Measurements from ENCODE around the gene NKAIN1. TPM values are rescaled to one million over a fixed set of nuclear protein-coding genes. Genes with fewer than 3 reads are reported as not detected.
"Not testable (repeated sequence)": the region's sequence is repeated elsewhere in the genome, so short reads cannot be mapped to it uniquely, and the experiment has no call there.

NKAIN1 gene
- total RNA-seq (2021): 1.4 and 5.4 TPM in 2 replicates
- percentile 28 among the genes with signal in this experiment for Bru-seq, nascent RNA
- BruChase-seq, experiment 1, labeled RNA remaining after a 2-hour chase: percentile 31 among the genes with signal in this experiment
- percentile 34 among the genes with signal in this experiment for BruChase-seq, experiment 2, labeled RNA remaining after a 6-hour chase
- long read RNA-seq: 0 reads

DNA sequence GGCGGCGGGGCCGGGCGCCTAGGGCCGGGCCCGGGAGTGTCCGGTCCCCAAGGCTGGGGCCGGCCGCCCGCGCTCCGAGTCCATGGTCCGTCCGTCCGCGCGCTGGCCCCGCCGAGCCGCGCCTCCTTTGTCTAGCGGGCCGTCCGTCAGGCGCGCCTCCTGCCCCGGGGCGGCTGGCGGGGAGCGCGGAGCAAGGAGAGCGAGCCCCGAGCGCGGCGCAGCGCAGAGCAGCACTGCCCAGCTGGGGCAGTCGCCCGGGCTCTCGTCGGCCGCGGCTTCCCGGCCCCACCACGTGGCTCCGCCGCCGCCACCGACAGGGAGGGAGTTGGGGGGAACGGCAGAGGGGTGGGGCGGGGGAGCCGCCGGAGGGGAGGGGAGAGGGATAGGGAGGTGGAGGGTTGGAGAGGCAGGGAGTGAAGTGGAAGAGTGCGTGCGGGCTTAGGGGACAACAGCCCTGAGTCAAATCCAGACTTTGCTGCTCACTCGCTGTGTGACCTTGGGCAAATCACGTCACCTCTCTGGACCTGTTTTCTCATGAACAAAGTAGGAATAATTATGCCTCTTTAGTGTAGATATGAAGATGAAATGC is at the start of gene NKAIN1:
TSS of gene NKAIN1 (minus strand) at position 235 of the 589 bp plus-strand sequence. CDS start 340 bp downstream, outside the sequence.
- POLR2A ChIA-PET (ENCODE audit: low non-redundant PET): no interaction called here
- intact Hi-C loops (cut with micrococcal nuclease; ENCODE audit: unreplicated experiment): no loop called here

GRCh38 chr1:31289021-31289420 is 49.3 kb upstream of the NKAIN1 start:
- ChIA-PET CTCF (no interaction called here), POLR2A (ENCODE audit: low non-redundant PET) (no interaction called here)
- intact Hi-C loops (cut with micrococcal nuclease; ENCODE audit: unreplicated experiment): no loop called here
- no peak overlapping the region for H3K27ac ChIP-seq (ENCODE audit: low read depth, low read length, poor library complexity, severe bottlenecking)
- DNase-seq (ENCODE audit: low spot score): no peak
- no peak overlapping the region for H3K4me3 ChIP-seq (ENCODE audit: low read depth, low read length, poor library complexity, severe bottlenecking)
- H3K9me3 ChIP-seq (ENCODE audit: low read depth, low read length, poor library complexity, severe bottlenecking): no peaks in the 10 kb centered on the region
- no peaks in the 10 kb centered on the region for H3K27me3 ChIP-seq (replicated peaks; ENCODE audit: insufficient read depth, low read depth, low read length, poor library complexity)
- H3K4me1 ChIP-seq (ENCODE audit: insufficient read depth, low read length, poor library complexity, severe bottlenecking): no peaks in the 10 kb centered on the region
- BruUV-seq (replicated peaks): no TSS peak
- no peak for TF ChIP-seq EZH2 (IDR thresholded peaks at IDR 0.05; ENCODE audit: borderline replicate concordance, low read depth, low read length, poor library complexity, severe bottlenecking)
- TF ChIP-seq CTCF (conservative IDR thresholded peaks at IDR 0.05; ENCODE audit: low read depth, low read length): no peak
- H3K36me3 ChIP-seq (ENCODE audit: insufficient read depth, low read length, poor library complexity, severe bottlenecking): peaks cover 76% of the 10 kb centered on the region

More for the DNA sequence above, at the start of gene NKAIN1:
- no peak within 1 kb of the TSS for H3K27ac ChIP-seq (ENCODE audit: low read depth, low read length, poor library complexity, severe bottlenecking)
- CTCF ChIA-PET: no interaction called here
- no TSS peak for BruUV-seq (replicated peaks)
- peak within 1 kb of the TSS; percentile 38 for H3K4me3 ChIP-seq (ENCODE audit: low read depth, low read length, poor library complexity, severe bottlenecking)
- TF ChIP-seq CTCF (conservative IDR thresholded peaks at IDR 0.05; ENCODE audit: low read depth, low read length) (no peak), EZH2 (IDR thresholded peaks at IDR 0.05; ENCODE audit: borderline replicate concordance, low read depth, low read length, poor library complexity, severe bottlenecking) (peak; percentile 64)
- no peaks in the 10 kb centered on the region for H3K36me3 ChIP-seq (ENCODE audit: insufficient read depth, low read length, poor library complexity, severe bottlenecking)
- H3K4me1 ChIP-seq (ENCODE audit: insufficient read depth, low read length, poor library complexity, severe bottlenecking): no peaks in the 10 kb centered on the region
- H3K27me3 ChIP-seq (replicated peaks; ENCODE audit: insufficient read depth, low read depth, low read length, poor library complexity): peaks cover 55% of the 10 kb centered on the region
- no peaks in the 10 kb centered on the region for H3K9me3 ChIP-seq (ENCODE audit: low read depth, low read length, poor library complexity, severe bottlenecking)
- DNase-seq (ENCODE audit: low spot score): peak; percentile 18

DNA sequence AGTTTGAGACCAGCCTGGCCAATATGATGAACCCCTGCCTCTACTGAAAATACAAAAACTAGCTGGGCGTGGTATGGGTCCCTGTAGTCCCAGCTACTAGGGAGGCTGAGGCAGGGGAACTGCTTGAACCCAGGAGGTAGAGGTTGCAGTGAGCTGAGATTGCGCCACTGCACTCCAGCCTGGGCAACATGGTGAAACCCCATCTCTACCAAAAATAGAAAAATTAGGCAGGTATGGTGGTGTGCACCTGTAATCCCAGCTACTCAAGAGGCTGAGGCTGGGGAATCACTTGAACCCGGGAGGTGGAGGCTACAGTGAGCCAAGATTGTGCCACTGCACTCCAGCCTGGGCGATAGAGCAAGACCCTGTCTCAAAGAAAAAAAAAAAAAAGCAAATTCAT is 48.1 kb upstream of the NKAIN1 start:
- BruUV-seq (replicated peaks); intact Hi-C loops (cut with micrococcal nuclease; ENCODE audit: unreplicated experiment); H3K4me1 ChIP-seq (ENCODE audit: insufficient read depth, low read length, poor library complexity, severe bottlenecking); H3K27ac ChIP-seq (ENCODE audit: low read depth, low read length, poor library complexity, severe bottlenecking); H3K9me3 ChIP-seq (ENCODE audit: low read depth, low read length, poor library complexity, severe bottlenecking); DNase-seq (ENCODE audit: low spot score); CTCF ChIA-PET; POLR2A ChIA-PET (ENCODE audit: low non-redundant PET); H3K27me3 ChIP-seq (replicated peaks; ENCODE audit: insufficient read depth, low read depth, low read length, poor library complexity); H3K4me3 ChIP-seq (ENCODE audit: low read depth, low read length, poor library complexity, severe bottlenecking): not testable (repeated sequence)
- H3K36me3 ChIP-seq (ENCODE audit: insufficient read depth, low read length, poor library complexity, severe bottlenecking): peaks cover 67% of the 10 kb centered on the region

DNA sequence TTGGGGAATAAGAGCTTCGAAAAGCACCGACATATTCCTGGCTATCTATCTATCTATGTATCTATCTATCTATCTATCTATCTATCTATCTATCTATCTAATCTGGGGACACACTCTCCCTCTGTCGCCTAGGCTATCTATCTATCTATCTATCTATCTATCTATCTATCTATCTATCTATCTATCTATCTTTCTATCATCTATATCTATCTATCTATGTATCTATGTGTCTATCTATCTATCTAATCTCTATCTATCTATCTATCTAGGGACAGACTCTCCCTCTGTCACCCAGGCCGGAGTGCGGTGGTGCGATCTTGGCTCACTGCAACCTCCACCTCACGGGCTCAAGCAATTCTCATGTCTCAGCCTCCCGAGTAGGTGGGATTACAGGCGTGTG is 42.7 kb upstream of the NKAIN1 start:
- H3K36me3 ChIP-seq (ENCODE audit: insufficient read depth, low read length, poor library complexity, severe bottlenecking): peaks cover 60% of the 10 kb centered on the region
- CTCF ChIA-PET; intact Hi-C loops (cut with micrococcal nuclease; ENCODE audit: unreplicated experiment): not testable (repeated sequence)

More for the DNA sequence above, 42.7 kb upstream of the NKAIN1 start:
- DNase-seq (ENCODE audit: low spot score); BruUV-seq (replicated peaks); H3K9me3 ChIP-seq (ENCODE audit: low read depth, low read length, poor library complexity, severe bottlenecking); H3K4me3 ChIP-seq (ENCODE audit: low read depth, low read length, poor library complexity, severe bottlenecking); H3K4me1 ChIP-seq (ENCODE audit: insufficient read depth, low read length, poor library complexity, severe bottlenecking); H3K27ac ChIP-seq (ENCODE audit: low read depth, low read length, poor library complexity, severe bottlenecking); POLR2A ChIA-PET (ENCODE audit: low non-redundant PET); H3K27me3 ChIP-seq (replicated peaks; ENCODE audit: insufficient read depth, low read depth, low read length, poor library complexity): not testable (repeated sequence)

Data from A673 (cell line).